NCI-H82 treated with DMSO at 0.1 percent for 48 hours (cell line): ENCODE measurements around the gene NR1H2.

ENCODE experiments used
- DNase-seq: peaks from one replicate; lab custom pipeline; 2025; ENCODE audit not compliant: unreplicated experiment; lab: John Stamatoyannopoulos, UW

Gene NR1H2

GRCh38 chr19:50401605-50402450, 25.6 kb downstream of the NR1H2 start:
- no peak for DNase-seq

GRCh38 chr19:50402544-50403301, 26.5 kb downstream of the NR1H2 start:
- DNase-seq = no peak

GRCh38 chr19:50406156-50406820, 30.0 kb downstream of the NR1H2 start:
- DNase-seq = no peak

GRCh38 chr19:50406829-50407228, 30.6 kb downstream of the NR1H2 start:
- DNase-seq = no peak

GRCh38 chr19:50409347-50409746, 33.1 kb downstream of the NR1H2 start:
- no peak for DNase-seq

- no peak for DNase-seq
These were observed 33.9 kb downstream of the NR1H2 start for GRCh38 chr19:50410109-50410508.

- DNase-seq = no peak
These were observed 36.2 kb downstream of the NR1H2 start for GRCh38 chr19:50412419-50412818.

GRCh38 chr19:50413096-50413495, 36.8 kb downstream of the NR1H2 start:
- DNase-seq = no peak

GRCh38 chr19:50413531-50413930, 37.3 kb downstream of the NR1H2 start:
- no peak for DNase-seq

- DNase-seq = peak; percentile 3
These were observed 38.8 kb downstream of the NR1H2 start for GRCh38 chr19:50414864-50415660.

- no peak for DNase-seq
These were observed 39.4 kb downstream of the NR1H2 start for GRCh38 chr19:50415661-50416033.

GRCh38 chr19:50416034-50416977, 40.0 kb downstream of the NR1H2 start:
- no peak for DNase-seq

- no peak for DNase-seq
These were observed 41.1 kb downstream of the NR1H2 start for GRCh38 chr19:50417111-50418081.

- DNase-seq = no peak
These were observed 42.1 kb downstream of the NR1H2 start, which contains the start of gene SPIB for GRCh38 chr19:50418176-50419021. Gene SPIB, plus strand, starts transcription at chr19:50418938. Its CDS starts 25 bp downstream, at chr19:50418963.

- DNase-seq = no peak
These were observed 42.8 kb downstream of the NR1H2 start for GRCh38 chr19:50419022-50419579.

- no peak for DNase-seq
These were observed 43.4 kb downstream of the NR1H2 start for GRCh38 chr19:50419580-50420035.

- DNase-seq = no peak
These were observed 43.9 kb downstream of the NR1H2 start for GRCh38 chr19:50420127-50420526.
